GM19351 (cell line): ENCODE data around the gene IFNA5.

ENCODE experiments used
- ATAC-seq: cut with Tn5 transposase; IDR thresholded peaks from one replicate; pipeline ENCODE4 v1.9.1; 2021; ENCODE audit warnings: mild to moderate bottlenecking, moderate library complexity; ENCODE audit not compliant: unreplicated experiment

The IFNA5 gene

GRCh38 chr9:21294904-21295538 lies 10.1 kb downstream of the IFNA5 start:
- ATAC-seq: peak; percentile 82

GRCh38 chr9:21294364-21294774 lies 10.7 kb downstream of the IFNA5 start:
- no peak for ATAC-seq

- no peak for ATAC-seq
These were observed 15.3 kb downstream of the IFNA5 start for GRCh38 chr9:21289848-21290247.

GRCh38 chr9:21287280-21287679 lies 17.8 kb downstream of the IFNA5 start:
- no peak for ATAC-seq

GRCh38 chr9:21286659-21287058 lies 18.5 kb downstream of the IFNA5 start:
- no peak for ATAC-seq

GRCh38 chr9:21286099-21286498 lies 19.0 kb downstream of the IFNA5 start:
- ATAC-seq: no peak

GRCh38 chr9:21281275-21281674 lies 23.8 kb downstream of the IFNA5 start:
- no peak for ATAC-seq

GRCh38 chr9:21268347-21268657 lies 36.8 kb downstream of the IFNA5 start:
- ATAC-seq: no peak

- ATAC-seq: peak; percentile 66
These were observed 37.4 kb downstream of the IFNA5 start for GRCh38 chr9:21267485-21268346.

- no peak for ATAC-seq
These were observed 38.2 kb downstream of the IFNA5 start for GRCh38 chr9:21266733-21267484.

- no peak for ATAC-seq
These were observed 39.5 kb downstream of the IFNA5 start for GRCh38 chr9:21265421-21266189.

- no peak for ATAC-seq
These were observed 49.4 kb downstream of the IFNA5 start for GRCh38 chr9:21255538-21256212.
